OCI-LY3 (cell line): ENCODE data around the gene ASF1A.

Source experiments
- H2AFZ ChIP-seq: fragments of 200-600, 300-600 bp; shearing (Covaris generic); 2 replicates; pipeline ENCODE4 v1.6.0; 2014; ENCODE audit warnings: antibody characterized with exemption, low read depth, low read length
- H3K27ac ChIP-seq: fragments of 200-600, 300-600 bp; sonication (generic); 2 replicates; pipeline ENCODE4 v1.5.1; 2014; ENCODE audit warnings: mild to moderate bottlenecking, low read length, moderate library complexity, mixed read lengths
- H3K27me3 ChIP-seq: fragments of 200-600, 300-600 bp; sonication (generic); 2 replicates; pipeline ENCODE4 v1.6.1; 2014; ENCODE audit warnings: low read depth, low read length, mixed read lengths
- H3K36me3 ChIP-seq: fragments of 200-600, 300-600 bp; sonication (generic); replicated peaks from 2 replicates; pipeline ENCODE3; 2014; ENCODE audit warnings: low read depth, low read length, mixed read lengths
- H3K4me1 ChIP-seq: fragments of 300-600, 200-600 bp; sonication (generic); 2 replicates; pipeline ENCODE4 v1.6.1; 2014; ENCODE audit warnings: low read length, mixed read lengths
- H3K4me2 ChIP-seq: fragments of 200-600, 300-600 bp; sonication (generic); 2 replicates; pipeline ENCODE4 v1.6.1; 2014; ENCODE audit warnings: low read length, mixed read lengths
- H3K4me3 ChIP-seq: fragments of 300-600, 200-600 bp; sonication (generic); 2 replicates; pipeline ENCODE4 v1.5.1; 2014; ENCODE audit warnings: antibody characterized with exemption, mild to moderate bottlenecking, low read length, moderate library complexity
- H3K79me2 ChIP-seq: fragments of 300-600, 200-600 bp; shearing (Covaris generic); 2 replicates; pipeline ENCODE4 v1.6.1; 2014; ENCODE audit warnings: mild to moderate bottlenecking, low read length, mixed read lengths
- H3K9ac ChIP-seq: fragments of 300-600, 200-600 bp; shearing (Covaris generic); 2 replicates; pipeline ENCODE4 v1.6.0; 2014; ENCODE audit warnings: mild to moderate bottlenecking, low read length, moderate library complexity
- H3K9me3 ChIP-seq: fragments of 200-600, 300-600 bp; shearing (Covaris generic); 2 replicates; pipeline ENCODE4 v1.6.1; 2014; ENCODE audit warnings: low read length, mixed read lengths; ENCODE audit not compliant: insufficient read depth
- H4K20me1 ChIP-seq: fragments of 200-600, 300-600 bp; sonication (generic); 2 replicates; pipeline ENCODE4 v1.6.1; 2016; ENCODE audit warnings: low read length, mixed read lengths; ENCODE audit not compliant: insufficient read depth
- CTCF ChIP-seq: fragments of 200-600, 300-600 bp; sonication (generic); IDR thresholded peaks from 2 replicates; pipeline ENCODE4 v1.5.1; 2014; ENCODE audit warnings: antibody characterized with exemption, low read length, low read depth
- EZH2phosphoT487 ChIP-seq: fragments of 200-600 bp; shearing (Covaris generic); IDR thresholded peaks from 2 replicates; pipeline ENCODE4 v1.6.1; 2018; ENCODE audit warnings: antibody characterized with exemption, mixed run types, low read depth

ASF1A gene

DNA sequence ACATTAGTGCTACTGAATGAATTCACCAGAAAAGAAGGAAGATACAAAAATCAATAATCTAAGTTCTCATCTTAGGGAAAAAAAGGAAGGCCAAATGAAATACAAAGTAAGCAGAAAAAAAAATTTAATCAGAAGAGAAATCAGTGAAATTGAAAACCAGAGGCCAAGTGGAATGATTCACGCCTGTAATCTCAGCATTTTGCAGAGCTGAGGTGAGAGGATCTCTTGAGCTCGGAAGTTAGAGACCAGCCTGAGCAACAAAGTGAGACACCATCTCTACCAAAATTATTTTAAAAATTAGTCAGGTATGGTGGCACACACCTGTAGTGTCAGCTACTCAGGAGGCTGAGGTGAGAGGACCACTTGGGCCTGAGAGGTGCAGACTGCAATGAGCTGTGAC lies 21.2 kb upstream of the ASF1A start:
- TF ChIP-seq CTCF (no peak), EZH2phosphoT487 (no peak)
- Histone ChIP-seq H3K4me3 (no peak overlapping the region), H3K4me2 (no peak overlapping the region), H3K9ac (no peak overlapping the region), H3K4me1 (no peaks in the 10 kb centered on the region), H3K79me2 (0 out of 2 replicates have a peak, but pooled peaks cover 12% of the 10 kb centered on the region), H3K27me3 (no peaks in the 10 kb centered on the region), H3K27ac (no peak overlapping the region), H3K9me3 (no peaks in the 10 kb centered on the region), H3K36me3 (no peaks in the 10 kb centered on the region), H2AFZ (no peak overlapping the region), H4K20me1 (no peaks in the 10 kb centered on the region)

- Histone ChIP-seq H3K9ac (no peak overlapping the region), H3K27ac (no peak overlapping the region), H3K9me3 (no peaks in the 10 kb centered on the region), H3K4me3 (no peak overlapping the region), H3K4me1 (no peaks in the 10 kb centered on the region), H3K27me3 (no peaks in the 10 kb centered on the region), H2AFZ (no peak overlapping the region), H3K4me2 (no peak overlapping the region), H4K20me1 (no peaks in the 10 kb centered on the region), H3K36me3 (no peaks in the 10 kb centered on the region), H3K79me2 (0 out of 2 replicates have a peak, but pooled peaks cover 12% of the 10 kb centered on the region)
- TF ChIP-seq CTCF (no peak), EZH2phosphoT487 (no peak)
Measured at GRCh38 chr6:118873239-118873638, 20.7 kb upstream of the ASF1A start.

- H3K36me3 ChIP-seq, result no peaks in the 10 kb centered on the region
Measured at GRCh38 chr6:118875672-118876071, 18.3 kb upstream of the ASF1A start.

GRCh38 chr6:118876198-118876597 lies 17.8 kb upstream of the ASF1A start:
- Histone ChIP-seq H3K36me3 (no peaks in the 10 kb centered on the region), H3K9ac (no peak overlapping the region), H3K27me3 (no peaks in the 10 kb centered on the region), H3K4me2 (no peak overlapping the region), H2AFZ (no peak overlapping the region), H3K27ac (no peak overlapping the region), H3K79me2 (peaks cover 18% of the 10 kb centered on the region), H3K4me1 (peaks cover 12% of the 10 kb centered on the region), H3K4me3 (no peak overlapping the region), H3K9me3 (no peaks in the 10 kb centered on the region), H4K20me1 (no peaks in the 10 kb centered on the region)
- no peak for TF ChIP-seq EZH2phosphoT487
- no peak for TF ChIP-seq CTCF

More at GRCh38 chr6:118875672-118876071, 18.3 kb upstream of the ASF1A start:
- H3K9ac ChIP-seq, result no peak overlapping the region
- peaks cover 13% of the 10 kb centered on the region; the same call in 1 of the 2 replicates for H3K79me2 ChIP-seq
- H3K4me2 ChIP-seq, result no peak overlapping the region
- H3K27me3 ChIP-seq, result no peaks in the 10 kb centered on the region
- H4K20me1 ChIP-seq, result no peaks in the 10 kb centered on the region
- H2AFZ ChIP-seq, result no peak overlapping the region
- H3K4me1 ChIP-seq, result peaks cover 7% of the 10 kb centered on the region
- no peak overlapping the region for H3K4me3 ChIP-seq
- H3K9me3 ChIP-seq, result no peaks in the 10 kb centered on the region
- TF ChIP-seq EZH2phosphoT487 (no peak), CTCF (no peak)
- H3K27ac ChIP-seq, result no peak overlapping the region
